NCI-H2196 (cell line): ENCODE measurements around the gene RTN4R.
"Not testable (repeated sequence)": the region's sequence is repeated elsewhere in the genome, so short reads cannot be mapped to it uniquely, and the experiment has no call there.

Experiments used
- DNase-seq: peaks from one replicate; lab custom pipeline; 2025; ENCODE audit not compliant: unreplicated experiment; lab: John Stamatoyannopoulos, UW

RTN4R gene

GRCh38 chr22:20305894-20306645, 38.0 kb upstream of the RTN4R start:
- DNase-seq = no peak

GRCh38 chr22:20305230-20305893, 37.2 kb upstream of the RTN4R start:
- DNase-seq = not testable (repeated sequence)

GRCh38 chr22:20304646-20305045, 36.5 kb upstream of the RTN4R start:
- DNase-seq = no peak

GRCh38 chr22:20303229-20303534, 35.1 kb upstream of the RTN4R start:
- not testable (repeated sequence) for DNase-seq

- no peak for DNase-seq
These were observed 34.5 kb upstream of the RTN4R start for GRCh38 chr22:20302438-20303228.

GRCh38 chr22:20299746-20300136, 31.6 kb upstream of the RTN4R start:
- DNase-seq = peak; percentile 53

GRCh38 chr22:20298803-20299745, 31.0 kb upstream of the RTN4R start:
- DNase-seq = peak; percentile 62

- DNase-seq = no peak
These were observed 30.1 kb upstream of the RTN4R start for GRCh38 chr22:20298110-20298802.

GRCh38 chr22:20297414-20298109, 29.4 kb upstream of the RTN4R start:
- DNase-seq = no peak

GRCh38 chr22:20296598-20296997, 28.5 kb upstream of the RTN4R start:
- DNase-seq = no peak

- DNase-seq = no peak
These were observed 27.3 kb upstream of the RTN4R start for GRCh38 chr22:20295262-20296064.

GRCh38 chr22:20292673-20293232, 24.6 kb upstream of the RTN4R start:
- DNase-seq = no peak

GRCh38 chr22:20292108-20292507, 24.0 kb upstream of the RTN4R start:
- DNase-seq = no peak

GRCh38 chr22:20291604-20292063, 23.5 kb upstream of the RTN4R start:
- DNase-seq = no peak

- DNase-seq = no peak
These were observed 23.1 kb upstream of the RTN4R start for GRCh38 chr22:20291249-20291586.

- no peak for DNase-seq
These were observed 22.6 kb upstream of the RTN4R start for GRCh38 chr22:20290578-20291248.

GRCh38 chr22:20290045-20290392, 21.9 kb upstream of the RTN4R start:
- no peak for DNase-seq
